DMS153 treated with DMSO at 0.1 percent for 48 hours (cell line): ENCODE results near the gene DSG4.
A peak's percentile ranks its signal among the peaks of the same experiment; 100 is the strongest.

Experiments
- DNase-seq: peaks from one replicate; lab custom pipeline; 2025; ENCODE audit not compliant: unreplicated experiment; lab: John Stamatoyannopoulos, UW

DSG4 gene

GRCh38 chr18:31403409-31403808, 26.8 kb downstream of the DSG4 start:
- DNase-seq = no peak

- no peak for DNase-seq
Observed at GRCh38 chr18:31407649-31408048, 31.1 kb downstream of the DSG4 start.

- no peak for DNase-seq
Observed at GRCh38 chr18:31409276-31409675, 32.7 kb downstream of the DSG4 start.

- DNase-seq = no peak
Observed at GRCh38 chr18:31410716-31411483, 34.3 kb downstream of the DSG4 start.

GRCh38 chr18:31413137-31413536, 36.6 kb downstream of the DSG4 start:
- no peak for DNase-seq

GRCh38 chr18:31417850-31418249, 41.3 kb downstream of the DSG4 start:
- no peak for DNase-seq

- DNase-seq = no peak
Observed at GRCh38 chr18:31419457-31419932, 42.9 kb downstream of the DSG4 start.

GRCh38 chr18:31420032-31420431, 43.5 kb downstream of the DSG4 start:
- DNase-seq = no peak

GRCh38 chr18:31420524-31420923, 43.9 kb downstream of the DSG4 start:
- DNase-seq = no peak

GRCh38 chr18:31424383-31424988, 47.9 kb downstream of the DSG4 start:
- peak; percentile 14 for DNase-seq

- no peak for DNase-seq
Observed at GRCh38 chr18:31426021-31426420, 49.4 kb downstream of the DSG4 start.

- DNase-seq = no peak
Observed at GRCh38 chr18:31426871-31427406, 50.4 kb downstream of the DSG4 start.

GRCh38 chr18:31428211-31428610, 51.6 kb downstream of the DSG4 start:
- no peak for DNase-seq

- no peak for DNase-seq
Observed at GRCh38 chr18:31429623-31430022, 53.0 kb downstream of the DSG4 start.

- DNase-seq = no peak
Observed at GRCh38 chr18:31430072-31430471, 53.5 kb downstream of the DSG4 start.

GRCh38 chr18:31430554-31430953, 54.0 kb downstream of the DSG4 start:
- no peak for DNase-seq

GRCh38 chr18:31432316-31432715, 55.7 kb downstream of the DSG4 start:
- no peak for DNase-seq

GRCh38 chr18:31436825-31437224, 60.2 kb downstream of the DSG4 start:
- DNase-seq = no peak

- DNase-seq = no peak
Observed at GRCh38 chr18:31438402-31438801, 61.8 kb downstream of the DSG4 start.

GRCh38 chr18:31439807-31440325, 63.3 kb downstream of the DSG4 start:
- DNase-seq = no peak

GRCh38 chr18:31440787-31441186, 64.2 kb downstream of the DSG4 start:
- no peak for DNase-seq

GRCh38 chr18:31441493-31441892, 64.9 kb downstream of the DSG4 start:
- no peak for DNase-seq
